ENCODE measurements around the gene NATD1.

NATD1 gene

GRCh38 chr17:21289902-21290571 lies 36.8 kb upstream of the NATD1 start:
- DNase-seq = no peak

DNA sequence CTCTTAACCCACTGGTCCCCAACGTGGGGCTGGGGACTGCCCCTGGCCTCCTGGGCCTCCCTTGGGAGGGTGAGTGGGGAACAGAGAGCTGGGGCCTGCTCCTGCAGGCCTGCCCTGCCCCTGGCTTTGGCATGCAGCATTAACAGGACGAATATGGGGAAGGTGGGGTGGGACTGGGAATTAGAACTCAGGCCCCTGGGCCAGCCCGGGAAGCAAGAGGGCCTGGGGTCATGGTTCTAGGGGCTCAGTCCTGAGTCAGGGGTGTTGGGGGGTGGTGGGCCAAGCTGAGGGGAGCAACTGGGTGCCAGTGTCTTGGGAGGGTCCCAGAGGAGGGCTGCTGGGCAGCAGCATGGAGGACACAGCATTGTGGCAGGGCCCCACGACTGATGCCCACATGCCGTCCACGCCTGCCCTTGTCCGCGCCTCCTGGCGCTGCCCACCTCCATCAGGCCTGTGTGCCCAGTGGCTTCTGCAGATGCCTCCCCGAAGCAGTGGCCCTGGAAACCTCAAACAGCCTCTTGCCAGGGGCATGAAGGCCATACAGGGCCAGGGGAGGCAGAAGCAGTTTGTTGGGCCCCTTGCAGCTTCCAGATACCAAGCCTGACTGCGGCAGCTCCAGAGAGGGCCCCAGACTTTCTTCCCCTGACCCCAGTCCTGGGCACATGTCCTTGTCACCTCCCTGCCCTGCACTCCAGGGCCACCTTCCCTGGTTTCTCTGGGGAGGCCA lies 36.1 kb upstream of the NATD1 start:
- DNase-seq = no peak

DNA sequence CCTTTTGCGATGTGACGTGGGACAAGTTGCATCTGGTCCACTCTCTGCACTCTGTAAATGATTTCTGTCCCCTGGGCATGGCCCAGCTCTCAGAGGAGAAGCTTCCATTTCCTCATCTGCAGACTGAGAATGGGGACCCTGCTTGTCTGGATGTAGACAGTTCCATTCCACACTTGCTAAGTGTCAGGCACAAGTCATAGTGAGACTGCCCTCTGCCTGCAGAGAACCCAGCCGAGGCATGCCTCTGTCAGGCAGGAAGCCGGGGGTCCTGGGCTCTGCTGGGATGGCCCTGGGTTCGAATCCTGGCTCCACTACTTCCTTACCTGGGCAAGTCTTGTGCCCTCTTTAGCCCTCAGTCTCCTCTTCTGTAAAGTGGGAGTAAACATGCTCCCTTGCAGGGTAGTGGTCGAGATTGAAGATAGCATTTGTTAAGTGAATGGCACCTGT lies 35.4 kb upstream of the NATD1 start:
- peak; percentile 19 for DNase-seq

- peak; percentile 98 for DNase-seq
Observed at GRCh38 chr17:21287703-21288449, 34.7 kb upstream of the NATD1 start.

- peak; percentile 49 for DNase-seq
Observed at GRCh38 chr17:21286909-21287702, 33.9 kb upstream of the NATD1 start.

DNA sequence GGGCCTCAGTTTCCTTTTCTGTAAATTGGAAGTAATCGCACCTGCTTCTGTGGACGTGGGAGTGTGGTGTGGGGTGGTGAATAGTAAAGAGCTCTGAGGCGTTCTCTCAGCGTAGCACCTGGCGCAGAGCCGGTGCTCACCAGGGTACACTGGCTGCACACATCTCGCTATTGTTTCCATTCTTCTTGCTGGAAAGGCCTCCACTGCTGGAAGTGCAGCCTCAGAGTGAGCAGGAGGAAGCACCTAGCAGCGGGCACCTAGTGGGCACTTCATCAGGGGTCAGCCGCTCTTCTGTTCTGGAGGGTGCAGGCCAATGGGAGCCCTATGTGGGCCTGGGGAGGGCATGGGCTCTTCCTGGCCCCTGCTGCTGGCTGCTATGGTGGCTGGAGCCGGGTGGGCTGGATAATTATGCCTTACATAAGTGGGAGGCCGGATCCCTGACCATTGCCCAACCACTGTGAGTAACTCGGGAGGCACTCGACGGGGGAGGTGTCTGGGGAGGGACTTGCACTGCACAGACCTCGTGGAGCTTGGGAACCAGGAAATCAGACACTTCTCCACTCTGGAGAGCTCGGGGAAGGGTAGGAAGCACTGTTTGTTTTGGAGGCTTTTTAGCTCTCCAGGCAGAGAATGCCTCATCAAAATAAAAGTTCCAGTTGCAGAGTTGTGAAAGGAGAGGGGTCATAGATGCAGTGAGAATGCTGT lies 33.0 kb upstream of the NATD1 start:
- no peak for DNase-seq

GRCh38 chr17:21285164-21286065 lies 32.2 kb upstream of the NATD1 start:
- DNase-seq = no peak

DNA sequence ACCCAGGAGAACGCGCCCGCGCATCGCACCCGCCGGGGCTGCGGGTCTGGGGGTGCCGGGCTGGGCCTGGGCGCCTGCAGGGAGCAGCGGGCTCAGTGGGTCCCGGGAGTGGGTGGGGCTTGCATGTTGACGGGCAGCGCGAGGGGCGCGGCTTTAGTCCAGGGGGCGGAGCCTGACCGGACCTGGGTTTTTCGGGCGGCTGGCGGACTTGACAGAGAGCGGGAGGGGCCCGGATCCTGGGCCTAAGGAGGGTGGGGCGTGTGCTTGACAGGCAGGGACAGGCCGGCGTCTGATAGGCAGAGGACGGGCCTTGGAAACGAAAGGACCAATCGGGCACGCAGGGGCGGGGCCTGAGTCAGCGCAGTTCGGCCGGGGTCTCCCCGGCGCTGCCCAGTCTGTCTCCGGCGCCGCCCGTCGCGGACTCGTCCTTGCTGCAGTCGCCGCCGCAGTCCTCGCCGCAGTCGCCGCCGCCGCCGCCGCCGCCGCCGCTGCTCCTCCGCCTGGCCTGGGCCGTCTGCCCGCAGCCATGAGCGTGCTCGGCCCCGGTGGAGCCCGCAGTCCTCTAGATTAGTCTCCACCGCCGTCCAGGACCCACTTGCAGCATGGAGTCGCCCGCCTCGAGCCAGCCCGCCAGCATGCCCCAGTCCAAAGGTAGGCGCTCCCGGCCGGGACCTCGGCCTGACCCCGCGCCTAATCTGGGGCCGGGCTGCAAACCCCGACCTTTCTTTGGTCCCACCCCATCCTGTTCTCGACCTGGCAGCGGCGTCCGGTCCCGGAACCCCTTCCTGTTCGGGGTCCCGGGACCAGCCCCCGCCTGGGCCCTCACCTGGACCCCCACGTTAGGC lies 31.3 kb upstream of the NATD1 start, which contains the start of gene MAP2K3:
MAP2K3 (plus strand) TSS at position 393 of the 845 bp plus-strand sequence; CDS start at position 603, 210 bp downstream.
- peak; percentile 99 for DNase-seq

- DNase-seq = no peak
Observed at GRCh38 chr17:21283482-21284318, 30.5 kb upstream of the NATD1 start.

GRCh38 chr17:21282850-21283249 lies 29.6 kb upstream of the NATD1 start:
- DNase-seq = no peak

GRCh38 chr17:21282231-21282630 lies 29.0 kb upstream of the NATD1 start:
- no peak for DNase-seq

GRCh38 chr17:21280081-21280518 lies 26.9 kb upstream of the NATD1 start:
- peak; percentile 91 for DNase-seq

DNA sequence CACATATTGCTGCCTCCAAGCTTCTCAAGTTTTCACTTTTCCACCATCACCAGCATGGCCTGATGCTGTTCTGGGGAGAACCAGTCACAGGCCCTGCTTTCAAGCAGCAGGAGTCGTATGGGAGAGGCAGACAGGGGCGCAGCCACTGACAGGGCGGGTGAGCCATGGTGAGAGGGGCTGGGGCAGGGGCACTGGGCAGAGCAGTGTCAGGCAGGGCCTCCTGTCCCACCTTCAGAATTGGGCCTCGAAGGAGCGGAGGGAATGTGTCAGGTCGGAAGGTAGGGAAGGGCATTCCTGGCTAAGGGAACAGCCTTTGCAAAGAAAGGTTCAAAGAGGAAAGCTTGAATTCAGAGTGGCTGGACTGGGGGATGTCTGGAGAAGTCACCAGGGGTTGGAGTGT lies 26.4 kb upstream of the NATD1 start:
- DNase-seq = no peak

- no peak for DNase-seq
Observed at GRCh38 chr17:21279198-21279535, 26.0 kb upstream of the NATD1 start.

DNA sequence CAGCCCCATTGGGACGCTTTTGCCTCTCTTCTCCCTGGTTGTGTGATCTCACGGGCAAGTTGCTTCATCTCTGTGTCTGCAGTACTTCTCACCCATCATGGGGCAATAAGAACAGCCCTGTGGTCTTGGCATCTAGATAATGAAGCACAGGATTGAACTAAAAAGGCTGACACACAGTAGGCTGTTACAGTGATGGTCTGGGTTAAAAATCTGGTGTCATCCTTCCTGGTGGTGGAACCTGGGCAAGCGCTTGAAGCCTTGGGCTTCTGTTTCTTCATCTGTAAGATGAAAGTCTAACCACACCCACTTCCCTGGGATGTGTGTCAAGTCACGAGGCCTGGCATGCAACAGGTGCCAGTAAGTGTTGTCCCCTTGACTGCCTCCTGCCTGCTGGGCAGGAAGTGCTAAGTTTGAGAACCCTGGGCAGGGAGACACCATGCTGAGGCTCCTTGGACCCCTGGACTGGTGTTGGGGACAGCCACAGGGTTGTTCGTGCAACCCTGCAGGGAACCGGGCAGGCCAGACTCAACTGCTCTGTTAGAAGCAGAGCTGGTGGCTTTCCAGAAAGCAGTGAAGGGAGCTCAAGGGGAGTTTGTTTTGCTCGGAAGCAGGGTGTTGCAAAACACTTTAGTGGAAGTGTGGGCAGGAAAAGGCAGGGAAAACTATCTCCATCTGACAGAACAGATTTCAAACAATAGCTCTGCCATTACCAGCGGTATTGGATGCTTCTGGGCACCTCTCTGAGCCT lies 25.4 kb upstream of the NATD1 start:
- peak; percentile 37 for DNase-seq

GRCh38 chr17:21277332-21277731 lies 24.1 kb upstream of the NATD1 start:
- no peak for DNase-seq

GRCh38 chr17:21276264-21276588 lies 23.0 kb upstream of the NATD1 start:
- no peak for DNase-seq

DNA sequence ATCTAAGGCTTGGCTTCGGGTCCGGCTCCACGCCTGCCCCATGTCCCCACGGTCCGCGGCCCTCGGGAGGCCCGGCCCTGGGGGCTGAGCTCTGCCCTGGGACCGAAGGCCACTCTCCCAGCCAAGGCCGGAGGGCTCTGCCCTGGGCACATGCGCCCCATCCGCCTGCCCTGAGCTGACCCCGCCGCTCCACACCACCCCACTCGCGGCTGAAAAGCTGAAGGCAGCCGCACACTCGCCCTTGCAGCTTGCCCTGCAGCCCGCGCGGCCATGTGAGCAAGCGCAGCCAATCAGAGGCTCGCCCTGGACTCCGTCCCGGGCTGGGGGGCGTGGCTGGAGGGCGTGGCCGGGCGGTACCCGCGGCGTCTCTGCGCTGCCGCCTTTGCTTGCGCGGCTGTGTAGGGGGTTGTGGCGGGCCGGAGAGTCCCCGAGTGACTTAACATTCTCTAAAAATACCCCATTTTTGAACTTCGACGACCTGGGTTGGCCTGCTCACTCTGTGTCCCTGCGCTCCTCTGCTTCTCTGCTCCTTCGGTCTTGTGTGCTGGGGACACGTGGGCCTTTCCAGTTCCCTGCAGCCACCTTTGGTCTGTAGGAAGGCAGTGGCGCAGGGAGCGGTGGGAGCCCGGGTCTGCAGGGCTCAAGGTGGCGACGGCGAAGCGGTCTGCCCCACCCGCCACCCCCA lies 22.5 kb upstream of the NATD1 start:
- peak; percentile 97 for DNase-seq

All from activated naive CD4-positive, alpha-beta T cell treated with Interleukin-2 at 50 U/mL for 16 hours (primary cell).